Myocyte (in vitro differentiated cells): ENCODE results near the gene COL3A1. TPM values are rescaled to one million over a fixed set of nuclear protein-coding genes. Genes with fewer than 3 reads are reported as not detected.
A peak's percentile ranks its signal among the peaks of the same experiment; 100 is the strongest.

Source experiments
- DNase-seq: peaks from one replicate; pipeline ENCODE4 v3.0.0-alpha.2; 2012; ENCODE audit warnings: low read depth
- polyA plus RNA-seq: library from polyadenylated mRNA; unstranded; fragments of >200 nt; gene quantifications from one replicate; pipeline ENCODE4 v1.2.1, GENCODE V29; 2012; ENCODE audit warnings: missing spikeins
- total RNA-seq: library from RNA; depleted of rRNA; stranded (reverse); fragments of >200 nt; gene quantifications from 2 replicates; pipeline ENCODE4 v1.2.3, GENCODE V29; 2014

Gene COL3A1
- total RNA-seq = 1,311 and 1,575 TPM in 2 replicates
- 1,093 TPM for polyA plus RNA-seq

DNA sequence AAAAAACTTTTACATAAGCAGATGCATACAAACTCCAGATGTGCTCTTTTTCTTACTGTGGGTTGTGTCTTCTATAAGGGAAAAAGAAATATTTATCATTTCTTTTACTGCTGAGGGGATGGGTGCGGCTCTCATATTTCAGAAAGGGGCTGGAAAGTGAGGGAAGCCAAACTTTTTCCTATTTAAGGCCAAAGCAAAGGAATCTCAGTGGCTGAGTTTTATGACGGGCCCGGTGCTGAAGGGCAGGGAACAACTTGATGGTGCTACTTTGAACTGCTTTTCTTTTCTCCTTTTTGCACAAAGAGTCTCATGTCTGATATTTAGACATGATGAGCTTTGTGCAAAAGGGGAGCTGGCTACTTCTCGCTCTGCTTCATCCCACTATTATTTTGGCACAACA lies at the start of gene COL3A1:
Gene COL3A1, plus strand, starts transcription at position 210 of the 400 bp plus-strand sequence. Its CDS starts 117 bp downstream, at position 327.
- peak; percentile 84 for DNase-seq

DNA sequence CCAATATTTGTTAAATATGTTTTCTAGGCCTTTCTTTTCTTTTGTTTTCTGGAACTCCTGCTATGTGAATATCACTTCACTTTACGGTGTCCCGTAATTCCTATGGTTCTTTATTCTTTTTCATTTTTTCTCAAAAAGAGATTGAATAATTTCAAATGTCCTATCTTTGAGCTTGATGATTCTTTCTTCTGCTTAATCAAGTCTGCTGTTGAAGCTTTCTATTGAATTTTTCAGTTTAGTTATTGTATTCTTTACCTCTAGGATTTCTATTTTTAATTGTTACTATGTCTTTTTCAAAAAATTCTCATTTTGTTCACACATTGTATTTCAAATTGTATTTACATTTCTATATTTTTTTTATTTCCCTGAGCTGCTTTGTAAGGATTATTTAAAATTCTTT lies 45.5 kb upstream of the COL3A1 start:
- no peak for DNase-seq

DNA sequence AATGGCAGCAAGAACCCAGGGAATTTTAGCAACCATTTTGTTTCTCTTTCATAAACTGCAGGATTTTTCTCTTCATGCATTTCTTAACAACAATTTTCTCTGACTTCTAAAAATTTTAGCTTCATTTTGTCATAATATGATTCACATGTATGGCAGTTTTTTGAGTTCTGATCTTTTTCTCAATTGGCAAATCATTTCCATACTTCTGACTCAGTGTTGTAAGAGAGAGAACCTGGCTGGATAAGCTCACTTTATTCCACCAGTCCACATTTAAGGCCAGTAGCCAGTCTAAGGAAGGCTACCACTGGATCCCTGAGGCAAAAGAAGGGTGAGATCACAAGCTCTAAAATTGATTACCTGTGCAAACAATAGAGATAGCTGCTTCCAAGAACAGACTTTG lies 42.8 kb upstream of the COL3A1 start:
- no peak for DNase-seq

DNA sequence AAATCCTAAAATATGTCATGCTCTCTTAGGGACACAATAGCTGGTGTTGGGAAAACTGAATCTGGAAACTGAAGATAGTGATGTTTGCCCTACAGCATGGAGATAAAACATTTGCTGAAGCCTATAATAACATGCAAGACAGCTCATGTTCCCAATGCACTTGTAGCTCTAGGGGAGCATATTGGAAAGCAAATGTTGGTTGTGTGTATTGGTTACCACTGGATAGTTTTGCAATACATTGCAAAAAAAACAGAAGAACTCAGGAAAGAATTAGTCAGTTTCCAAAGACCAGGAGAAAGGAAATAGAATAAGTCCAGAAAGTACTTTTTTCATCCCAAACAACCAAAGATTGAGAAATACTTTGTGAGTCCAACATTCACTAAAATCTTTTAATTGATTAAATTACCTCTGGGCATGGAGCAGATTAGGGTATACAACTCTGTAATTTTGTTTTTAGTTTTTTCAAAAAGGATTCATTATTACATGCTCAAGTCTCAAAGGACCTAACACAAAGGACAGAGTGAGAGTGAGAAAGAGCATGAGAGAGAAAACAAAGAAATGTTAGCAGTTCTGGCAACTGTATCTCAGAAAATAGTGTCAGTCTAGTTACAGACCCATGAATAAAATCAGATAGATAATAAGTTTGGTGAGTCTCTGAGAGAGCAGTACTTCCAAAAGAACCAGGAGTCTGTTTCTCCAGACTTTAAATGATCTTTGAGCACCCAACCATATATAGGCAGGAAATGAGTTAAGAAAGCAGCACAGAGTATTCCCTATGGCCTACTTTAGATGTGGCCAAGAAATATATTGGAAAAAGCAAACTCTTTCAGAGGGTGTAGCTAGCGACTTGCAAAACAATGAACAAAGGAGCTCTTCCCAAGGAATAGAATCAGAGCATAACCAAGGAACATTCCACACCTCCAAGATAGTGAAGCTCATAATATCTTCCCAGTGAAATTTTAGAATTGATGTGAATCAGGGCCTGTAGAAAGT lies 36.6 kb upstream of the COL3A1 start:
- DNase-seq = peak; percentile 29

DNA sequence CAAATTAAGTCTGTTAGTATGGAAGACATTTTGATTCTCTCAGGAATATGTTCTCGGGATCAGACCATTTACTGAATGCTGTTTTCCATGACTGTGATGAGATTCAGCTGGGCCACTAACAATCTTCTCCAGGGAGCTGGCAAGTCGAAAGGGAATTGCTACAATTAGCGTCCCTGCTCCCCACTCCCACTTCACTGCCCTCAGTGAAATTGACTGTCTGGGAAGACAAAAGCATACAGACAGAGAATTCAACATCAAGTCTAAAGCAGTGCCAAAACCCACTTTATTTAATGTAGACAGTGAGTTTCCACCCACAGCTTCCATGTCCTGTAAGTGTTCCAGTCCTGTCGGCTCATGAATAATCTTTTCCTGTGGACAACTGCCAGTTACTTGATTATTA lies 34.0 kb upstream of the COL3A1 start:
- peak; percentile 24 for DNase-seq

DNA sequence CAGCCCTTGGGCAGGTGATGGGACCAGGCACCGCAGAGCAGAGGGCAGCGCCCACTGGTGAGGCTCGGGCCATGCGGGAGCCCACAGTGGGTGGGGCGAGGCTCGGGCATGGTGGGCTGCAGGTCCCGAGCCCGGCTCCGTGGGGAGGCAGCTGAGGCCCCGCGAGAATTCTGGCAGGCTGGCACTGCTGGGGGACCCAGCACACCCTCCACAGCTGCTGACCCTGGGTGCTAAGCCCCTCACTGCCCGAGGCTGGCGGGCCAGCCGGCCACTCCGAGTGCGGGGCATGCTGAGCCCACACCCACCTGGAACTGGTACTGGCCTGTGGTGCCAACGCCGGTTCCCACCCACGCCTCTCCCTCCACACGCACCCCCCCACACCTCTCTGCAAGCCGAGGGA lies 29.7 kb upstream of the COL3A1 start:
- DNase-seq = no peak

DNA sequence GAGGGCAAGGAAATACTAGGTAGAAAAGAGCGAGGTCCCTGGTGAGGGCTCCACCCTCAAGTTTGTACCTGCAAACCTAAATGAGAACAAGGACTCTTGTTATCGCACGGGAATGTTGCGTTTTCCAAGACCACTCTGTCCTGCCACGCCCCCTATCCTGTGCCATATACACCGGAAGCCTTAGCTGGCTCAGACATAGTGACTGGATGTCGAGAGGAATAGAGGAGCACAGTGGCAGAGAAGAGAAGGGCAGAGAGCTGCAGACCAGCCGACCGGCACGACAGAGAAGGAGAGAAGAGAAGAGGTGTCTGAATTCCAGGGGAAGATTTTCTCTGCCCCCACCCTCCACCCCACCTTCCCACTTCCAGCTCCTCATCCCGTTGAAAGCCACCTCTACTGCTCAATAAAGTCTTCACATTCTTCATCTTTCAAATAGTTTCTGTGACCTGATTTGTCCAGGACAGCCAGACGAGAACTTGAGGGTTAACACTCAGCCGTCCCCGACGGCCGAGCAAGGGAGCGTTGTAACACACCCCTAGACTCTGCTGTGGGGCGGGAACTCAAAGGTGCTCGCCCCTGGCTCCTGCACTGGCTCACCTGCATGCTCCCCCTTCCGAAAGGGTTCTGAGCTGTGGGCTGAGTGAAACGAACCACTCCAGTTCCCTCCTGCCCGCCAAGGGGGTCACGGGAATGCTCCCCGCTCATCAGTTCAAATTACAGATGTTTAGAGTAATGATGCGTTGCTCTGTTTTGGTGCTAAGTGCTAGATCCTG lies 24.9 kb upstream of the COL3A1 start:
- no peak for DNase-seq

DNA sequence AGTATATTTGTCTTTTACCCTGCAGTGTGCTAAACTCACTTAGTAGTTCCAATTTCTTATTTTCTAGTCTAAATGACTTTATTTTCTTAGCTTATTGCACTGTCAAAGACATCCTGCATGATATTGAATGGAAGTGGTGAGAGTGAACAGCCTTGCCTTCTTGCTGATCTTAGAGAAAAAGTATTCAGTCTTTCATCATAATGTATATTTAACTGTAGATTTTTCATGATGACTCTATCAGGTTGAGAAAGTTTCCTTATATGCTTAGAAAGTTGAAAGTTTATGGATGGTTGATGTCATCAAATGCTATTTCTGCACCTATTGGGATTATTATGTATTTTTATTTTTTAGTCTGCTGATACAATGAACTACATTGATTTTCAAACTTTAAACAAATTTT lies 21.3 kb upstream of the COL3A1 start:
- DNase-seq = no peak

DNA sequence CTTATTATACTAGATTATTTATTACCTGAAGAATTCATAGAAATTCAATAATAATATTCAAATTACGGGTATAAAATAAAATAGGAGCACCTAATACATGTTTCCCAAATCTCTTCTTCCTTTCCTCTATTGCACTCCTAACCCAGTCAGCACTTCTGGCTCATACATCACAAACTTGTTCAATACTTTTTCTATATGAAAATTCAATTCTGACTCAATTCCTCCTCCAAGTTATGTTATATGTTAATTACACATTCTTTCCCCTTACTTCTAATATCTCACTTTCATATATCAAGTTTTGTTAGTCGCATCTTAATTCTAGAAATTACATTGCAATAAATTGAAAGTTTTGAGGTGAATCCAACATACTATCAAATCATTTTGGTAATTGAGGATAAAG lies 17.9 kb upstream of the COL3A1 start:
- DNase-seq = no peak

DNA sequence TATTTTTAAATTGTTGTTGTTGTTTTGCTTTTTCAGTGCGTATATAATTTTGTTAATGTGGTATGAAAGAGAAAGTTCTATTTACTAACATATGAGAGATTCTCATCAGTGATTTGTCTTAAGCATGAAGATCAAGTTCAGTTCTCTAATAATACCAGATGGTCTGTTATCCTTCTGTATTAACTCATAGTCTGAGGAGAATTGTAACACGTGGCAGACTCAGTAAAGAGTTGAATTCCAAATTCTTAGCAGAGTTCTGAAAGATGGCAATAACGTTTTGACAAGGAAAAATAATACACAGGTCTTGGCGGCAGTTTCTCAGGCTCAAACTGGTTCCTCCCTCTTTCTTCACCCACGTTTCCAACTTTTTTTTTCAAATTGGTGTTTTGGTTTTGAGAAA lies 17.2 kb upstream of the COL3A1 start:
- DNase-seq = no peak

DNA sequence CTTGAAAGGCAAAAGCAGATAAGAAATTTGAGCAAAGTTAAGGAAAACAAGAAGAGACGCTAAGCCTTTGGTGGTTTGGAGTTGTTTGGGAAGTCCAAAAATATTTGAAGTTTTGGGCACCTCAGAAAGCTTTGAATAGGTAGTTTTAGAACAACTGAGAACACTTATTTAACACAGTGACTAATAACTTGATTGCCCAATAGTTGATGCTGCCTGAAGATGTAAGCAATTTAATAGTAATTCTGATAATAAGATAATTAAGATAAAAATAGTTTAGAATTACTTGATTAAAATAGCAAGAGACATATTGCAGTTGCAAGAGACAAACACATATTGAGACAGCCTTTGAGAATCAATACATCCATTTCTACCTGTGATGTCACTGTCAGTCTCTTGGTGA lies 16.5 kb upstream of the COL3A1 start:
- no peak for DNase-seq

DNA sequence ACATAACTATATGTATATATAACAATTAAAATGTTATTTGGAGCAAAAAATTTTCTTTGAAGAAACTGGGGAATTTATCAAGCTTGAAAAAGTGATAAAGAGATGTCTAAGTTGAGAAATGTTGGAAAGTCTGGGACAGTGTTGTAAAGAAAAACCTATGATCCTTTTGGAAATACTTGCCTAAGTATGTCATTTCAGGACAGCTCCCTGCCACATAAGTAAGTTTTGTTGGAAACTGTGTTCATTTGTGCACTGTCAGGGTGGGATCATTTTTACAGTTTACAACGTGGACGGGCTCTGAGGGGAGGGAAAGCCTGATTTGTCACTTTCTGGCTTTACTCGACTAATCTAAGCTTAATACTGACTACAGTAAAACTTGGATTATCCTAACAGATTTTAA lies 10.4 kb upstream of the COL3A1 start:
- DNase-seq = no peak

DNA sequence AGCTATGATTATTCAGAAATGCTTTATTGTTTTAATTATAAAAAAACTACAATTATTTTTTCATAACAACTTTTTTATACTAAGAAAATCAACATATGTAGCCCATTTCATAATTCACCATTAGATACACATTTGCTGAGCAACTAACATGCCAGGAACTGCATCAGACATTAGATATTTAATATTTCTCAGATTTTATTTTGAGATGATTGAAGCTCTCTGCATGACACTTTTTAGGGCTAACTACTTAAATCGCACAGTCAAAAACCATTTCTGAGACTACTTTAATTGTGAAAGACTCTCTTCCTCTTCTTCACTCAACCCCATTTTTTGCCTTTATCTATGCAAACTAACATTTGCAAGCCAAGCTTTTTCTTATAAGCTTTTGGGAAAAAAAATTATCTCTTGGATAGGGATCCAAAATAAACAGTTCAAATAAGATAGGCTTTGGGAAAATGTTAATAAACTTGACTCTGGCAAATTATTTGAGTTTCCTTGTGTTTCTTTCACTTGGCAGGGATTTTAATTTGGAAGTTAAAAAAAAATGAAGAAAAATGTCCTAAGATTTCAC lies 9.1 kb upstream of the COL3A1 start:
- DNase-seq = no peak

DNA sequence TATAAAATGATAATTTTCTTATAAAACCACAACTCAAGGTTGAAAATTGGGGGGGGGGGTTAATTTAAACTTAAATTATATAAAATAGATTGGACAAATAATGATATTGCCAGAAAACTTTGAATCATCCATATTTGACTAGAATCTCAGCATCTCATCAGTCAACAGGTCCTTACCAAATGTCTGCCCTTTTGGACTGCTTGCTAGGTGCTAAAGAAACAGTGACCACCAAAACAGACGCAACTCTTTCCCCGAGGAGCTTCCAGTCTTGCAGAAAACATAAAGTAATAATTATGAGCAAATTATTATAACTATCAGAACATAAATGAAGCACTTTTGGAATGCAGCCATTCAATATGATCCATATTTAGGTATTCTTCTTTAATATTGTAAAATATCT lies 8.6 kb upstream of the COL3A1 start:
- DNase-seq = no peak

DNA sequence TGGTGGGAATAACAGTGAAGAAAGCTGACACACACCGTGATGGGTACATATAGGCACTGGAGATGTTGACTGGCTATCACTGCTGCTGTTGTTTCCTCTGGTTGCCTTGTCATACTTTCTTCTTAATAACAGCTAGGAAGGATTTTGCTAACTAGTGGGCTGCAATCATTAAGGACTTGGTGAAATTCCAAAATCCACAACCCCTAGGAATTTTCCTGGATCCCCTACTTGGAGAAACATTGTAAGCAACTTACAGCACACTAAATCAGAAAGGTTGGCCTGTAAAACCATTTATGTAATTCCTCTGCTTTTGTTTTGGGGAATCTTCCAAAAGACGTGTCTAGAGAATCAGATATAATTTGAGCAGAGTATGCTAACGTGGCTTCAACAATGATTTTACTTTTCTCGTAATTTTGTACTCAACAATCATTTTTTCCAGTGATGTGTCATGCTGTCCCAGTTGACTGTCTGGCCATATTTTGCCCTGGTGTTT lies 8.0 kb upstream of the COL3A1 start:
- no peak for DNase-seq

DNA sequence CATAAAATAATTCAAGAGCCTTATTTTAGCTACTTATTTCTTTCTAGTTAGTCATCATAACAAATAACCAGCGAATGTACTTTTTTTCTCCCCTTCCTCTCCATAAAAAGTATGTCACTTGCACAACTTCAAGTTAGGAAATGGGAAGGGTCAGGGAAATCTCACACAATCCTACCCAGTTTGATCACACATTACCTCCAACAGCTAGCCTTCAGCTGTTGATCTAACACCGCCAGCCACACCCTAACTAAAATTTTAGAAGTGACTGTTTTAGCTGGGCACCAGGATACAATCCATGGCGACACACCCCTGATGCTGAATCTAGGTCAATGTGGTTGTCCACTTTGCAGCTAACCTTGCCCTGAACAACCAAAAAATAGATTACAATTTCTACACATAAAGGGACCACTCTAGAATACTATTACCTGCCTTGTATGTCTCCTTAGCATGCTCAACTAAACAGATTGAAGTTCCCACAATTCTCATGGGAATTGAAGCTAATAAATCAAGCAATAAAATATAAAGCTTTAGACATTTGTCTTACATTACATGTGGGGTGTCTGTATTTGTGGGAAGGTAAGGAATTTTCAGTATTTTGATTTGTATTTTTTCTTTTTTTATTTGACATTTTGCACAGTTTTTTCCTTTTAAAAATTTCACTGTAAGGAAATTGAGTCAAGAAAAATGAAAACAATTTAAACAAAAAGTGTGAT lies 7.3 kb upstream of the COL3A1 start:
- DNase-seq = peak; percentile 46

DNA sequence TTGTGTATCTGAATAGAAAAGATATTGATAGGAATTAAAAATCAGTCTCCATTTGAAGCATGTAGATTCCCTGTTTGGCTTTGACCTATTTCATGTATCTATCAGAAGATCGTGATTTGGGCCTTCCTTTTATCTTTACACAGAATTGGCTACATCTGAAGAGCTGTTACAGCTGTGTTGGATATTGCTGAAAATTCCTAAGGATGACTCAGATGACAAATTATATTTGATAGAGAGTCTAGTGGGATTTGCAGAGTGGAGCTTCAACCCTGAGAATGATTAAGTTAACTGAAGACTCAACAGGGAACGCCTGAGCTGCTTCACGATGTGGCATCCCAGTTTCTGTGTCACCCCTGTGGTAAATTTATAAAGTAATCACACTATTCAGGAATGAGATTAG lies 4.9 kb upstream of the COL3A1 start:
- DNase-seq = peak; percentile 76

DNA sequence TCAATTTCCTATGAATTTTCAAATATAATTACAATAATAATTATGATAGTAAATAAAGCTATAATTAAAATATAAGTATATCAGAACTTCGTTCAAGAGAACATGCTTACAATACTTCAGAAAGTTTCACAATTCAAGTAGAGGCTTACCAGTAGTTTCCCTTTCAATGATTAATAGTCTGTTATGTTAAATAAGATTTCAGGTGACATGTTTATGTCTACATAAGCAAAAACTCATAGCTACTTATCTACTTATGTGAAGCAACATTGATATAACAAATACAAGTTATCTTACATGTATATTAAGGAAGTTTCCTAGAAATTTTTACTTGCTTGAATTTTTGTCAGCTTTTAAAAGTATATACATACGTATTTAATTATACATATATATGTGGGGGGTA lies 4.5 kb upstream of the COL3A1 start:
- no peak for DNase-seq

DNA sequence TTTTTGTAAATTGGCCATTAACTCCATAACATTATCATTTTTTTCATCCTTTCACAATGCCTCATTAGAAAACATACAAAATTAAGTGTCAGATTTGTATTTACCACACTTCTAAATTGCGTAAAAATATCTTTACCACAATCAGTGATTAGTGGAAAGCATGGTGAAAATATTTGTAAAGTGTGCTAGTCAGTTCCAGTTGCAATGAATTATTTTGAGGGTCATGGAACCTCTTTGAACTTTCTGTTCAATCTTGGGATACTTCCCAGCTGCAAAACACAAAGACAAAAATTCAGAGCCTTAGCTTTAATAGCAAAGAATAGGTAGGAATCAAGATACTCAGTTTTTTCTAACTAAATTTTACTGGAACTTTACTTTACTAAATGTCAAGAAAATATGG lies 4.0 kb upstream of the COL3A1 start:
- no peak for DNase-seq

DNA sequence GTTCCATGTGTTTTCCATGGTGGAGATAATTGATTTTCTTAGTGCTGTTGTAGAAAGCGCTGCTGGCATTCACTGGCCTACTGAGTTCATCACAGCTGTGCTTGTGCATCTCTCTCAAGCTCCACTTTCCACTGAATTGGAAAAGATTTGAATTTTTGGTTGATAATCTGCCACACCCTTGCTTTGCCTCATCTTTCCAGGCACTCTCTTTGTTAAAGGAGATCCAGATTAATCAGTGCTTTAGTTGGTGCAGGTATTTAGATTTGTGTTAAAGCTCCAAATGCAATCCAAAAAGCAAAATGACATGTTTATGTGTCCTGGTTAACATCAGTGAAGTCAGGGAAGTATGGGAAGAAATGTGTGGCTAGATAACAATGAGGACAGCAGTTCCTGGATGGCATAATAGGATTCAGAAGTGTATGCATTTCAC lies 2.7 kb upstream of the COL3A1 start:
- DNase-seq = peak; percentile 64

DNA sequence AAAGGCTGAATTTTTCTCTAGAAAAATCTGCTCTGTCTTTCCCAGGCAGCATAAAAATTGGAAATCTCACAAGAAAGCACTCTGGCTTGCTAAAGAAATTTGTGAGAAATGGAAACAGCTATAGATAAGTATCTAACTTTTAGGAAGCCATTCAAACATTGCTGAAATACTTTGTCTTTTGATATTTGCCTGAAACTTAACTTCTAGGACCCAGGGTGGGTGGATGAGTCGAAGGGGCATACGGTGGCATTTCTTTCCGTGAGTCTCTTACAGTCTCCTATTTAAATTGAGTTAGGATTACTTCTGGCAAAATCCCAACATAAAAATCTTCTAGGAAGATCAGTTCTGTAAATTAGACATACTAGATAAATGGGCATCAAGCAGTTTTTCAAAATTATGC lies 532 bp upstream of the COL3A1 start:
- peak; percentile 39 for DNase-seq
